ENCODE measurements around the gene RPL36. TPM values are rescaled to one million over a fixed set of nuclear protein-coding genes. Genes with fewer than 3 reads are reported as not detected.

RPL36 gene
- polyA plus RNA-seq, 3 donors: 336 to 708 (median 627) TPM

DNA sequence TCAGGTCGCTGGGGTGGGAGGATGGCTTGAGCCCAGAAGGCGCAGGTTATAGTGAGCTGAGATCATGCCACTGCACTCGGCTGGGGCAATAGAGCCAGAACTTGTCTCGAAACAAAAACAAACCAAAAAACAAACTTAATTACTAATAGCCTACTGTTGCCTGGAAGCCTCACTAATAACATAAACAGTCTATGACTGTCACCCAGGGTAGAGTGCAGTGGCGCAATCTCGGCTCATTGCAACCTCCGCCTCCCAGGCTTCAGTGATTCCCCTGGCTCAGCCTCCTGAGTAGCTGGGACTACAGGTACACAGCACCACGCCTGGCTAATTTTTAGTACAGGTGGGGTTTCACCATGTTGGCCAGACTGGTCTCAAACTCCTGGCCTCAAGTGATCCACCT, 48.3 kb downstream of the RPL36 start:
- intact Hi-C loops (cut with micrococcal nuclease): no loop called here
- Histone ChIP-seq H3K79me2 (ENCODE audit: insufficient read depth, low read length) (no peaks in the 10 kb centered on the region), H3K36me3 (replicated peaks in 1 of 2; ENCODE audit: control insufficient read depth in 1 of 2, insufficient read depth in 2 of 2, low read length in 2 of 2) (no peaks in the 10 kb centered on the region), H4K20me1 (ENCODE audit: insufficient read depth, low read length) (no peaks in the 10 kb centered on the region), H3K27me3 (ENCODE audit: control insufficient read depth in 2 of 2, insufficient read depth in 2 of 2, low read length in 2 of 2) (no peaks in the 10 kb centered on the region), H3K9me3 (replicated peaks in 1 of 2; ENCODE audit: control insufficient read depth in 1 of 2, insufficient read depth in 1 of 2, low read length in 2 of 2) (peaks cover 0 to 3% of the 10 kb centered on the region in 2 donors), H3K9ac (ENCODE audit: insufficient read depth, low read length, poor library complexity, severe bottlenecking) (no peak overlapping the region), H3K4me3 (replicated peaks in 1 of 3; ENCODE audit: low read depth in 2 of 3, low read length in 3 of 3) (no peak overlapping the region), H3K4me1 (ENCODE audit: control insufficient read depth in 1 of 2, insufficient read depth in 2 of 2, low read length in 2 of 2) (no peaks in the 10 kb centered on the region), H2AFZ (ENCODE audit: insufficient read depth, low read depth, low read length, poor library complexity, severe bottlenecking) (no peak overlapping the region), H3K27ac (ENCODE audit: low read depth in 1 of 2, low read length in 2 of 2) (no peak overlapping the region), H3K4me2 (replicated peaks; ENCODE audit: extremely low read depth, low read length, poor library complexity, severe bottlenecking) (no peak overlapping the region)
- Mint-ChIP-seq H3K27me3 (ENCODE audit: low read depth in 3 of 3) (peaks cover 4 to 7% (median 5%) of the 10 kb centered on the region in 3 donors), H3K9me3 (peaks cover 0 to 6% (median 0%) of the 10 kb centered on the region in 7 donors), H3K27ac (no peak overlapping the region), H3K4me3 (no peak overlapping the region), H3K36me3 (no peaks in the 10 kb centered on the region), H3K4me1 (no peaks in the 10 kb centered on the region)
- 91% methylated on average over 6 of the region's 8 CpGs for WGBS (ENCODE audit: insufficient coverage)
- no peak for DNase-seq
- TF ChIP-seq, protein P1, sequence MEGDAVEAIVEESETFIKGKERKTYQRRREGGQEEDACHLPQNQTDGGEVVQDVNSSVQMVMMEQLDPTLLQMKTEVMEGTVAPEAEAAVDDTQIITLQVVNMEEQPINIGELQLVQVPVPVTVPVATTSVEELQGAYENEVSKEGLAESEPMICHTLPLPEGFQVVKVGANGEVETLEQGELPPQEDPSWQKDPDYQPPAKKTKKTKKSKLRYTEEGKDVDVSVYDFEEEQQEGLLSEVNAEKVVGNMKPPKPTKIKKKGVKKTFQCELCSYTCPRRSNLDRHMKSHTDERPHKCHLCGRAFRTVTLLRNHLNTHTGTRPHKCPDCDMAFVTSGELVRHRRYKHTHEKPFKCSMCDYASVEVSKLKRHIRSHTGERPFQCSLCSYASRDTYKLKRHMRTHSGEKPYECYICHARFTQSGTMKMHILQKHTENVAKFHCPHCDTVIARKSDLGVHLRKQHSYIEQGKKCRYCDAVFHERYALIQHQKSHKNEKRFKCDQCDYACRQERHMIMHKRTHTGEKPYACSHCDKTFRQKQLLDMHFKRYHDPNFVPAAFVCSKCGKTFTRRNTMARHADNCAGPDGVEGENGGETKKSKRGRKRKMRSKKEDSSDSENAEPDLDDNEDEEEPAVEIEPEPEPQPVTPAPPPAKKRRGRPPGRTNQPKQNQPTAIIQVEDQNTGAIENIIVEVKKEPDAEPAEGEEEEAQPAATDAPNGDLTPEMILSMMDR (IDR thresholded peaks at IDR 0.05): no peak

Other genes with a start within 250 kb of the RPL36 start
- not detected for gene ZNRF4, start 234.9 kb upstream of the RPL36 start, polyA plus RNA-seq
- under 1 TPM in 1 of 3 donors, not detected in 2; 0.11 TPM for gene TINCR, start 122.3 kb upstream of the RPL36 start, polyA plus RNA-seq
- gene SAFB2, start 67.5 kb upstream of the RPL36 start, polyA plus RNA-seq: 10 to 100 TPM in 2 of 3 donors, 1 to 10 TPM in 1; 7.5 to 53.4 (median 14.7) TPM
- gene SAFB, start 67.2 kb upstream of the RPL36 start, polyA plus RNA-seq: 10 to 100 TPM; 12.2 to 76.6 (median 23.1) TPM
- 10 to 100 TPM; 22.5 to 82.7 (median 78.6) TPM for gene MICOS13, start 9.8 kb upstream of the RPL36 start, polyA plus RNA-seq
- 1 to 10 TPM; 1.9 to 2.5 (median 2.4) TPM for gene HSD11B1L, start 9.3 kb upstream of the RPL36 start, polyA plus RNA-seq
- gene LONP1, start 29.9 kb downstream of the RPL36 start, polyA plus RNA-seq: 10 to 100 TPM; 12.1 to 37.2 (median 13.8) TPM
- not detected for gene CATSPERD, start 30.3 kb downstream of the RPL36 start, polyA plus RNA-seq
- 1 to 10 TPM in 1 of 3 donors, under 1 TPM in 1, not detected in 1; 0.15 to 1.6 TPM for gene PRR22, start 94.5 kb downstream of the RPL36 start, polyA plus RNA-seq
- gene DUS3L, start 100.9 kb downstream of the RPL36 start, polyA plus RNA-seq: 10 to 100 TPM; 17.4 to 40.2 (median 23.4) TPM
- not detected for gene NRTN, start 114.8 kb downstream of the RPL36 start, polyA plus RNA-seq
- gene FUT6, start 149.4 kb downstream of the RPL36 start, polyA plus RNA-seq: not detected
- not detected for gene FUT3, start 161.2 kb downstream of the RPL36 start, polyA plus RNA-seq
- gene FUT5, start 180.2 kb downstream of the RPL36 start, polyA plus RNA-seq: not detected
- 100 to 1,000 TPM; 188 to 552 (median 396) TPM for gene NDUFA11, start 213.5 kb downstream of the RPL36 start, polyA plus RNA-seq
- 10 to 100 TPM in 1 of 3 donors, 1 to 10 TPM in 2; 3.1 to 13.0 (median 4.3) TPM for gene VMAC, start 214.6 kb downstream of the RPL36 start, polyA plus RNA-seq
- gene CAPS, start 224.0 kb downstream of the RPL36 start, polyA plus RNA-seq: 10 to 100 TPM in 1 of 3 donors, under 1 TPM in 2; 0.34 to 34.8 (median 0.72) TPM

Data from CD14-positive monocyte (primary cell).